ENCODE measurements around the gene AKAP10. TPM values are rescaled to one million over a fixed set of nuclear protein-coding genes. Genes with fewer than 3 reads are reported as not detected.
"Not testable (repeated sequence)": the region's sequence is repeated elsewhere in the genome, so short reads cannot be mapped to it uniquely, and the experiment has no call there.

AKAP10 gene
- polyA plus RNA-seq, 4 donors: 25.7 to 36.3 (median 31.3) TPM

DNA sequence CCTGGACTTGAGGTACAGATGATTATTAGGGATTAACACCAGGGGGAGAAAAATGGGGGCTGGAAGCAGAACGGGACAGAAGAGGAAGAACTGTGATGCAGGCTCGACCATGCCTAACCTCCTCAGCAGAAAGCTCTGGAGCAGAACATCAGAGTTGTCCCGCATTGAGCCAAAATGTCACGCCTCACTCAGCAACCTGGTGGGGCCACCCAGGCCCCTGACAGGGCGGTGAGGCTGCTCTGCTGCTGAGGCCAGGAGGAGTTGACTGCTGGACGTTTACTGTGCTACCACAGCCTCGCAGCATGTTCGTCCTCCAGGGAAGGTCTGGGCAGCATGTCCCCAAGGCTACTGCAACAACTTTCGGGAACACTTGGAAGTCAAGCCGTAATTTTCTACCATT lies 103.4 kb downstream of the AKAP10 start:
- no peak for DNase-seq (ENCODE audit: low read depth in 4 of 4, low spot score in 2 of 4)

- DNase-seq (ENCODE audit: low read depth in 4 of 4, low spot score in 2 of 4): no peak
These were observed 104.3 kb downstream of the AKAP10 start for GRCh38 chr17:19873346-19873745.

DNA sequence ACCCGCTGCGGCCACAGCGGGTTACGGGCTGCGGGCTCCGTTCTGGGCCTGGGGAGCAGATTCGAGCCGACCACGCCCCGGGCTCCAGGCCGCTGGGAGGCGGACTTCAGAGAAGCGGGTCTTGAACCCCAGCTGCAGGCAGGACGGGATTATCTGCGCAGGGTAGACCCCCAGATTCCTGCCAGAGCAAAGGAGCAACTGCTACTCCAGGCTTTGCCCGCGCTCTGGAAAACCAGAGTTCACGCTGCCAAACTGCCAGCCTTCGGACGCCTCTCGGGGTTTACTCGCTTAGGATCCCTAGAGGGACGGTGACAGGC lies 109.6 kb downstream of the AKAP10 start:
- peak in 1 of 4 donors; percentile 41 for DNase-seq (ENCODE audit: low read depth in 4 of 4, low spot score in 2 of 4)

GRCh38 chr17:19867329-19868078 lies 110.1 kb downstream of the AKAP10 start, which contains the start of gene ULK2:
Gene ULK2, minus strand, starts transcription at chr17:19867936. Its CDS starts 519 bp downstream, at chr17:19867417.
- peak in 3 of 4 donors; percentile 43 to 63 (median 62) for DNase-seq (ENCODE audit: low read depth in 4 of 4, low spot score in 2 of 4)

- peak in 3 of 4 donors; percentile 41 to 59 (median 44) for DNase-seq (ENCODE audit: low read depth in 4 of 4, low spot score in 2 of 4)
These were observed 110.6 kb downstream of the AKAP10 start for GRCh38 chr17:19867079-19867328.

GRCh38 chr17:19865021-19865420 lies 112.6 kb downstream of the AKAP10 start:
- no peak for DNase-seq (ENCODE audit: low read depth in 4 of 4, low spot score in 2 of 4)

GRCh38 chr17:19860647-19861177 lies 116.9 kb downstream of the AKAP10 start:
- not testable (repeated sequence) for DNase-seq (ENCODE audit: low read depth in 4 of 4, low spot score in 2 of 4)

DNA sequence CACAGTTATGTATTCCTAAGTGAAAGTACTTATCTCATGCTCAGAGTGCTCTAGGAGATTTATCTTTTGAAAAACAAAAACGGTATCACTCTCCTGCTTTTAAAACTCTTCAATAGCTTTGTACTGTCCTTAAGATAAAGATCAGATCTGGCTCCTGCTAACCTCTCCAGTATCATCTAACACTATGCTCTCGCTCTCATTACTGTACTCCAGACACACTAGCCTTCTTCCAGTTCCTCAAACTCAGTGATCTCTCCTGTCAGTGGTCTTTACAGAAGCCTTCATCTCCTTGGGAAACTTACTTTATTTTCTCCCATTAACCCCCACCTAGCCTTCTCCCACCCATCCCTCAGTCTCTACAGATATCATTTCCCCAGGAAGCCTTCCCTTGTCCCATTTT lies 120.0 kb downstream of the AKAP10 start:
- no peak for DNase-seq (ENCODE audit: low read depth in 4 of 4, low spot score in 2 of 4)

Other genes starting within 250 kb of the AKAP10 start
- gene ALDH3A1, start 229.5 kb downstream of the AKAP10 start, polyA plus RNA-seq (ENCODE audit: insufficient read length in 4 of 4): 1 to 10 TPM in 3 of 4 donors, under 1 TPM in 1; 0.89 to 1.7 (median 1.2) TPM
- 10 to 100 TPM; 27.8 to 36.2 (median 31.3) TPM for gene ULK2, start 109.9 kb downstream of the AKAP10 start, polyA plus RNA-seq (ENCODE audit: insufficient read length in 4 of 4)
- gene SPECC1, start 31.5 kb upstream of the AKAP10 start, polyA plus RNA-seq (ENCODE audit: insufficient read length in 4 of 4): 10 to 100 TPM; 10.5 to 20.0 (median 14.4) TPM

Measured in left renal cortex interstitium (tissue), 4 donors.